ENCODE results near the gene SLC2A2. TPM values are rescaled to one million over a fixed set of nuclear protein-coding genes. Genes with fewer than 3 reads are reported as not detected.
A peak's percentile ranks its signal among the peaks of the same experiment; 100 is the strongest.

SLC2A2 gene
- total and polyA plus RNA-seq, 2 donors from 2014 or later, result 12.6 to 31.0 TPM

- no peak overlapping the region for H3K4me3 ChIP-seq (ENCODE audit: low read length in 3 of 3)
- H3K4me1 ChIP-seq (ENCODE audit: control insufficient read depth in 2 of 3, insufficient read depth in 2 of 3, low read depth in 1 of 3, low read length in 3 of 3), result peaks cover 0 to 23% (median 5%) of the 10 kb centered on the region in 3 donors
- peak in 2 of 5 donors; percentile 11 to 33 for DNase-seq
- no peak overlapping the region for H3K9ac ChIP-seq (ENCODE audit: low read length in 3 of 3)
- intact Hi-C loops (cut with DNase I), result no loop called here
- no peak for FAIRE-seq
- no peaks in the 10 kb centered on the region for H3K9me3 ChIP-seq (ENCODE audit: control insufficient read depth in 2 of 3, insufficient read depth in 1 of 3, low read length in 3 of 3)
- H3K36me3 ChIP-seq (ENCODE audit: control insufficient read depth in 2 of 3, insufficient read depth in 3 of 3, low read length in 3 of 3), result no peaks in the 10 kb centered on the region
- peak overlapping the region; percentile 52 to 73 for H3K27ac ChIP-seq (ENCODE audit: low read depth in 2 of 2, low read length in 2 of 2)
- H3K27me3 ChIP-seq (ENCODE audit: control insufficient read depth, insufficient read depth, low read length), result no peaks in the 10 kb centered on the region
- no peak for TF ChIP-seq CTCF (IDR thresholded peaks at IDR 0.05; ENCODE audit: borderline replicate concordance, extremely low read depth, insufficient read depth)
These were observed 28.3 kb downstream of the SLC2A2 start for GRCh38 chr3:170997961-170998913.

- FAIRE-seq (no peak), DNase-seq (no peak)
- Histone ChIP-seq H3K9me3 (ENCODE audit: control insufficient read depth in 2 of 3, insufficient read depth in 1 of 3, low read length in 3 of 3) (no peaks in the 10 kb centered on the region), H3K27me3 (ENCODE audit: control insufficient read depth, insufficient read depth, low read length) (no peaks in the 10 kb centered on the region), H3K4me3 (ENCODE audit: low read length in 3 of 3) (no peak overlapping the region), H3K36me3 (ENCODE audit: control insufficient read depth in 2 of 3, insufficient read depth in 3 of 3, low read length in 3 of 3) (no peaks in the 10 kb centered on the region), H3K9ac (ENCODE audit: low read length in 3 of 3) (no peak overlapping the region), H3K27ac (ENCODE audit: low read depth in 2 of 2, low read length in 2 of 2) (no peak overlapping the region), H3K4me1 (ENCODE audit: control insufficient read depth in 2 of 3, insufficient read depth in 2 of 3, low read depth in 1 of 3, low read length in 3 of 3) (peaks cover 0 to 2% (median 0%) of the 10 kb centered on the region in 3 donors)
- intact Hi-C loops (cut with DNase I), result no loop called here
- TF ChIP-seq CTCF (IDR thresholded peaks at IDR 0.05; ENCODE audit: borderline replicate concordance, extremely low read depth, insufficient read depth), result no peak
These were observed 33.7 kb downstream of the SLC2A2 start for GRCh38 chr3:170992854-170993253.

DNA sequence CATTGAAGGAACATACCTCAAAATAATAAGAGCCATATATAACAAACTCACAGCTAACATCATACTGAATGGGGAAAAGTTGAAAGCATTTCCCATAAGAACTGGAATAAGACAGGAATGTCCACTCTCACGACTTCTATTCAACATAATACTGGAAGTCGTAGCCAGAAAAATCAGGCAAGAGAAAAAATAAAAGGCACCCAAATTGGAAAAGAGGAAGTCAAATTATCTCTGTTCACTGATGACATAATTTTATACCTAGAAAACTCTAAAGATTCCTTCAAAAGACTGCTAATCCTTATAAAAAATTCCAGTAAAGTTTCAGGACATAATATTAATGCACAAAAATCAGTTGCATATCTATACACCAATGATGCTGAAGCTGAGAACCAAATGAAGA is 34.9 kb downstream of the SLC2A2 start:
- H3K36me3 ChIP-seq (ENCODE audit: control insufficient read depth in 2 of 3, insufficient read depth in 3 of 3, low read length in 3 of 3), result no peaks in the 10 kb centered on the region
- H3K27ac ChIP-seq (ENCODE audit: low read depth in 2 of 2, low read length in 2 of 2), result no peak overlapping the region
- H3K4me3 ChIP-seq (ENCODE audit: low read length in 3 of 3), result no peak overlapping the region
- FAIRE-seq (no peak), DNase-seq (no peak)
- H3K9me3 ChIP-seq (ENCODE audit: control insufficient read depth in 2 of 3, insufficient read depth in 1 of 3, low read length in 3 of 3), result no peaks in the 10 kb centered on the region
- intact Hi-C loops (cut with DNase I), result no loop called here
- no peaks in the 10 kb centered on the region for H3K4me1 ChIP-seq (ENCODE audit: control insufficient read depth in 2 of 3, insufficient read depth in 2 of 3, low read depth in 1 of 3, low read length in 3 of 3)
- no peaks in the 10 kb centered on the region for H3K27me3 ChIP-seq (ENCODE audit: control insufficient read depth, insufficient read depth, low read length)
- TF ChIP-seq CTCF (IDR thresholded peaks at IDR 0.05; ENCODE audit: borderline replicate concordance, extremely low read depth, insufficient read depth), result no peak
- H3K9ac ChIP-seq (ENCODE audit: low read length in 3 of 3), result no peak overlapping the region
